C4-2B (cell line): ENCODE measurements around the gene CTSV.

Experiments
- CTCF ChIP-seq: fragments of 450-650 bp; conservative IDR thresholded peaks from 2 replicates; pipeline ENCODE4 v1.5.1; 2017; ENCODE audit warnings: mild to moderate bottlenecking
- ZFX ChIP-seq: fragments of 450-650 bp; IDR thresholded peaks from 2 replicates; pipeline ENCODE4 v1.6.1; 2017

GRCh38 chr9:97077452-97078295 is 38.7 kb upstream of the CTSV start:
- TF ChIP-seq CTCF (no peak), ZFX (no peak)
